ENCODE data around the gene TBXA2R.

TBXA2R gene

GRCh38 chr19:3570606-3571011 is 36.1 kb downstream of the TBXA2R start:
- TF ChIP-seq ZFX (IDR thresholded peaks at IDR 0.05; ENCODE audit: borderline replicate concordance) (no peak), CTCF (IDR thresholded peaks at IDR 0.05) (no peak)
- H3K27ac ChIP-seq, result peak overlapping the region; percentile 98

DNA sequence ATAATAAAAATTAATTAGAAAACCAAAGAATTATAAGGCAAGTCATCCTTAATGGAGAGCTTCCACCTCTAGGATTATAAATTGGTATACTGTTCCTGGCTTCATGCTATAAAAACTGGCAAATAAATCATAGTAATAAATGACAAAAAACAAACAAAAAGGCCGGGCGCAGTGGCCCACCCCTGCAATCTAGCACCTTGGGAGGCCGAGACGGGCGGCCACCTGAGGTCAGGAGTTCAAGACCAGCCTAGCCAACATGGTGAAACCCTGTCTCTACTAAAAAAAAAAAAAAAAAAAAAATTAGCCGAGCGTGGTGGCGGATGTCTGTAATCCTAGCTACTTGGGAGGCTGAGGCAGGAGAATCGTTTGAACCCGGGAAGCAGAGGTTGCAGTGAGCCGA is 36.6 kb downstream of the TBXA2R start:
- H3K27ac ChIP-seq, result peak overlapping the region; percentile 98

GRCh38 chr19:3565139-3565538 is 41.5 kb downstream of the TBXA2R start:
- no peak for TF ChIP-seq CTCF (IDR thresholded peaks at IDR 0.05)
- TF ChIP-seq ZFX (IDR thresholded peaks at IDR 0.05; ENCODE audit: borderline replicate concordance), result no peak
- no peak overlapping the region for H3K27ac ChIP-seq

DNA sequence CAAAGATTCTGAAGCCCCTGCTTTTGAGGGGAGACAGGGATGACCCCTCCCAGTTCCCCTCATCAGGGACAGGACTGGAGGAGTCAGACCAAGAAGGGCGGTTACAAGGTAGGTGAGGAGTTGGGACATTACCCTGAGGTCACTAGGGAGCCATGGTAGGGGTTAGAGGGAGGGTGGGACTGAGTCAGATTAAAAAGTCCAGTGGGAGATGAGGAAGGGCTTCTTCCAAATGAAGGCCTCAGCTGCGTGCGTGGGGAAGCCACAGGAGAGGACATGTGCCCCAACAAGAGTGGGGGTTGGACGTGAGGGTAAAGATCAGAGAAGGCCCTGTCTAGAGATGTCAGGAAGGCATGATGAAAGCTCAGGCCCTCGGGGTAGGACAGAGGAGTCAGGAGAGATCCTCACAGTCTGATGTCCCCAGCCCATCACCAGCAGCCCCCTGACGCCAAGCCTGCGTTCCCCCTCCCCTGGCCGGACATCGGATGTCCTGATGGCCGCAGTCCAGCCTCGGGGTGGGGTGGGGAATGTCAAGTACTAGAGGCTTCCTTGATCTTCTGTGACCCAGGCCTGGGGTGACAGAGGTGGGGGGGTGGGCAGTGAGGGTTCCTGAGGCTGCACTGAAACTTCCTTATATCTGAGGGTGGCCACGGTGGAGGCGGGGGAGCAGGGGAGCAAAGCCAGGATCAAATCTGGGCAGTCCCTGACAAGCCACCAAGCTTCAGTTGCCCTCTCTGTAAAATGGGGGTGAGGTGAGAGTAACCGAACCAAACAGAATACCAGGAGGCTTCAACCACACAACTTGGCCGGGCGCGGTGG is 42.8 kb downstream of the TBXA2R start:
- no peak overlapping the region for H3K27ac ChIP-seq
- no peak for TF ChIP-seq ZFX (IDR thresholded peaks at IDR 0.05; ENCODE audit: borderline replicate concordance)
- TF ChIP-seq CTCF (IDR thresholded peaks at IDR 0.05), result no peak

DNA sequence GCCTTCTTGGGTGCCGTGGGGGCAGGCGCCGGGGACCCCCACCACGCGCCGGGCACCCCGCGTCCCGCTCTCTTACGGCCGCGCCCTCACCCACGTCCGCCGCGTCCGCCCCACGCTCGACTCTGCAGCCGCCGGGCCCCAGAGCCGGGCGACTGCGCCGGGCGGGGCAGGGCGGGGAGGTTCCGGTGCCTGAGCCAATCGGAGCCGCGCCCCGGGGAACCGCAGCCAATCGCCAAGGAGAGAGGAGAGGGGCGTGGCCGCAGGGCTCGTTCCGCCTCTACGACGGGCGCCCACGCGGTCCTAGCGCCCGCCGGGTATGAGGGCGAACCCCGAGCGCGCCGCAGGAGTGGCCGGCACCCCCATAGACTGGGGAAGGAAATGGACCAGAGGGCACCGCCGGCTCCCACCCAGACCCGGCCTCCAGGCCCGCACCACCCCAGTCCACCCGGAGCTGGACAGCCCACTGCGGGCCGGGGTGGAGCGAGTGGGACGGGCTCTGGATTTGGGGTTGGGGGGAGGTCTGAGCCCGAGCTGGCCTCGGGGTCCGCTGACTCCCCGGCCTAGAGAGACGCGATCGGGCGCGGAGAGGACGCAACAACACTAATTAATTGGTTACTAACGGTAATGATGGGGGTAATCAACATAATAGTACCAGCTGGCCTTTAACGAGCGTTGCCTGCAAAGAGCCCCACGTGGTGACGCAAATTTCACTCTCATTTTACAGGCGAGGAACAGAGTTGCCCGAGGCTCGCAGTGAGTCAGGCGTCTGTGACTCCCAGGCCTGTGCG is 49.0 kb downstream of the TBXA2R start, which contains the start of gene MFSD12:
MFSD12 (minus strand) TSS at position 126 of the 788 bp plus-strand sequence. CDS start 183 bp downstream, outside the sequence.
- peak within 1 kb of the TSS; percentile 71 for H3K27ac ChIP-seq
- TF ChIP-seq ZFX (IDR thresholded peaks at IDR 0.05; ENCODE audit: borderline replicate concordance) (no peak), CTCF (IDR thresholded peaks at IDR 0.05) (0 out of 2 replicates have a peak, but pooled peaks have one; percentile 3)

DNA sequence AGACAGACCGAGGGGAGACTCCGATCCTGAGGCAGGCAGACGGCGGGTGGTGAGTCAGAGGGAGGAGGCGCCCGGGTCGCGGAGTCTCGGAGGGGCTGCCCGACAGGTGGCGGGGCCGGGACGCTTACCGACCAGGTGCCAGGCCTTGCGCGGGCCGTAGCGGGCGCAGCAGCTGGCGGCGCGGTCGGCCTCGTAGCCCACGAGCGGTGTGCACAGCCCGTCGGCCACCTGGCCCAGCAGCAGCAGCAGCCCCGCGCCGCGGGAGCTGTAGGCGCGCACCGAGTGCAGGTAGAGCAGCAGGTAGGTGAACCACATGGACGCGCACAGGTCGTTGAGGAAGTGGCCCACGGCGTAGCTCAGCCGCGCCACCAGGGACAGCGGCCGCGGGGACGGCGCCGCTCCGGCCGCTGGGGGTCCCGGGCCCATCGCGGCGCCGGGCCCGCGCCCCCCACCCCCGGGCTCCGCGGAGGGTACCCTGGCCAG is 49.7 kb downstream of the TBXA2R start:
- TF ChIP-seq ZFX (IDR thresholded peaks at IDR 0.05; ENCODE audit: borderline replicate concordance) (no peak), CTCF (IDR thresholded peaks at IDR 0.05) (peak; percentile 31)
- H3K27ac ChIP-seq, result peak overlapping the region; percentile 71

DNA sequence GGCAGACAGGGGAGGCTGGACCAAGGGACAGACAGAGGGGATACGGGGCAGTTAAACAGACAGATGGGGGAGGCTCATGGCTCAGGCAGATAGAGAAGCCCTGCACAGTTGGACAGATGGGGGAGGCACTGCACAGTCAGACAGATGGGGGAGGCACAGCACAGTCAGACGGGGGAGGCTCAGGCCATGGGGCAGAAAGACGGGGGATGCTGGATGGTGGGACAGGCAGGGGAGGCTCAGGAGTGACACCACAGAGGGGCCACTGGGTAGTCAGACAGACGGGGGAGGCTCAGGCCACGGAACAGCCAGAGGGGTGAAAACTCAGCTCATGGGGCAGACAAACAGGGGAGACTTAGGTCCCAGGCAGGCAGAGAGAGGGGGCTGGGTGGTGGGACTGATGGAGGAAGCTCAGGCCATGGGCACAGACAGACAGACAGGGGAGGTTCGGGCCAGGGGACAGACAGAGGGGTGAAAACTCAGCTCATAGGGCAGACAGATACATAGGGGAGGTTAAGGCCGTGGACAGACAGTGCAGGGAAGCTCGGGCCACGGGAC is 50.2 kb downstream of the TBXA2R start:
- no peak for TF ChIP-seq ZFX (IDR thresholded peaks at IDR 0.05; ENCODE audit: borderline replicate concordance)
- peak overlapping the region; percentile 71 for H3K27ac ChIP-seq

Data from 22Rv1 (cell line).